ENCODE measurements around the gene HS3ST3A1.

DNA sequence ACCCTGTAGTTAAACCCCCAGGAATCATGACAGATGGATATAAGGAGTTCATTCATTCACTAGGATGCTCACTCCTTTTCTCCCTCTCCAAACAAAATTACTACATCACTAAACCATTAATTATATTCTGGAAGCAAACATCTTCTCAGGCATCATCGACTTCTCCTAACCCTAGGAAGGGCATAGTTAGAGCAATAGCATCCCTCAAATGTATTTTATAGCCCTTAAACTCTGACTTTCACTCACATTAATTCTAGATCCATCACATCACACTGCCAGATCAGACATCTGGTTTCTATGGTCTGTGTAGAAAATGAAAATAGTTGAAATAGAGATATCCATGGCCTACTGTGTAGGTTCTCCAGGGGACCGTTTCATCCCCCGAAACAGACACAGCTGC is 143.9 kb downstream of the HS3ST3A1 start:
- TF ChIP-seq YY1 (IDR thresholded peaks at IDR 0.05; ENCODE audit: insufficient read depth, insufficient read length) (no peak), SUZ12 (IDR thresholded peaks at IDR 0.05; ENCODE audit: extremely low read depth, insufficient read depth, insufficient read length) (no peak), ZNF274 (IDR thresholded peaks at IDR 0.05; ENCODE audit: low read depth, low read length) (no peak)
